K562 treated with DMSO at 1 percent for 4 hours (cell line): ENCODE measurements around the gene TMEM80. TPM values are rescaled to one million over a fixed set of nuclear protein-coding genes. Genes with fewer than 3 reads are reported as not detected.

Experiments used
- total RNA-seq: library from RNA; unstranded; fragments of 300-600 nt; gene quantifications from 2 replicates; pipeline ENCODE4 v1.2.3, GENCODE V29; 2022; ENCODE audit not compliant: insufficient read depth

TMEM80 gene
- 22.2 and 31.1 TPM in 2 replicates for total RNA-seq

DNA sequence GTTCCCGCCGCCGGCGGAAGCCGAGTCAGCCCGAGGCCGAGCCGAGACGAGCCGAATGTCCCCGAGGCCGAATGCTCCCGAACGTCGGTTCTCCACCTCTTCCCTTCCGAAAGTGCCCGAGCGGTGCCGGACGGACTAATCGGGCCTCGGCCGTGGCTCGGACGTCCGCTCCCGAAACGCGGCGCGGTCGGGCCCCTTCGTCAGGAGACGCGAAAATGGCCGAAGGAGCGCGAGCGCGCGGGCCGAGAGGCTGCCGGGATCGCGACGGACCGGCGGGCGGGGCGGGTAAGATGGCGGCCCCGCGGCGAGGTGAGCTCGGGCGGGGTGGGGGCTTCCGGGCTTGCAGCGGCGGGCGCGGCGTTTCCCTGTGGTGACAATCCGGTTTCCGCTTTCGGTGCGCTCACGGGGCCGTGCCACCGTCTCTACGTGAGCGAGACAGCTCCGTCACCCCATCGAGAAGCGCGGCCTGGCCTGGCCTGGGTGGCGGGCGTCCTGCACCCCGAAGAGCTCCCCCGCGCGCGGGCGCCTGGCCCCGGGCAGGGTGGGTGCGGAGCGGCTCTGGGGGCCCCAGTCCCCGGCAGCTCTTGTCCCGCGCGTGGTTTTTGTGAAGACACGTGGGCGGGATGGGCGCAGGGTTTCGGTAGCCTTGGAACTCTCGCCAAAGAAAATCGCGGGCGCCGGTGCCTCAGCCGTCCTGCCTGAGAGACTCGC lies at the start of gene TMEM80:
Gene TMEM80, plus strand, starts transcription at position 279 of the 711 bp plus-strand sequence. Its CDS starts 12 bp downstream, at position 291.

DNA sequence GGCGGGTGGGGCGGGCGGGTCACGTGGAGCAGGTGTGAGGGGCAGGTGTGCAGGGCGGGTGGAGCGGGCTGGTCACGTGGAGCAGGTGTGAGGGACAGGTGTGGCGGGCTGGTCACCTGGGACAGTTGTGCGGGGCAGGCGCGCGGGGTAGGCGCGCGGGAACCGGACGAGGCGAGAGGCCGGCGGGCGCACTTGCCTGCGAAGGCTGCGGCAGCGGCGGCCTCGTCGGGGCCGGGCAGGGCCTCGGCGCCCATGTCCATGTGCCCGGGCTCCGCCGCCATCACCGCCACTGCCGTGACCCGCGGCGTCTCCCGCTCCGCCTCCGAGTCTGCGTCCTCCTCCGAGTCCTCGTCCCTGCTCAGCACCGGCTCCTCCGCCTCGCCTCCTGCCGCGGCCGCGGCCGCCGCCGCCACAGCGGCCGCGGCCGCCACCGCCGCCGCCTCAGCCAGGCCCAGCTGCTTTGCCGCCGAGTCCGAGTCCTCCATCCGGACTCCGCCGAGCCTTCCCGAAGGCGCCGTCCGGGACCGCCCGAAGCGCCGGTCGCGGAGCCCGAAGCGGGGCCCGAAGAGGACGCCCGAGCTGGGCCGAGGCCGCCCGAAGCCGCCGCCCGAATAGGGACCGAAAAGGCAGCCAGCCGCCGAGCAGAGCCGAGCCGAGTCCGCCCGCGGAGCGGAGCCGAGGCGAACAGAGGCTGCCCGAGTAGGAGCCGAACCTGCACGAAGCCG lies 891 bp upstream of the TMEM80 start, which contains the start of gene DEAF1:
Gene DEAF1, minus strand, starts transcription at position 660 of the 725 bp plus-strand sequence. Its CDS starts 175 bp downstream, at position 485.

DNA sequence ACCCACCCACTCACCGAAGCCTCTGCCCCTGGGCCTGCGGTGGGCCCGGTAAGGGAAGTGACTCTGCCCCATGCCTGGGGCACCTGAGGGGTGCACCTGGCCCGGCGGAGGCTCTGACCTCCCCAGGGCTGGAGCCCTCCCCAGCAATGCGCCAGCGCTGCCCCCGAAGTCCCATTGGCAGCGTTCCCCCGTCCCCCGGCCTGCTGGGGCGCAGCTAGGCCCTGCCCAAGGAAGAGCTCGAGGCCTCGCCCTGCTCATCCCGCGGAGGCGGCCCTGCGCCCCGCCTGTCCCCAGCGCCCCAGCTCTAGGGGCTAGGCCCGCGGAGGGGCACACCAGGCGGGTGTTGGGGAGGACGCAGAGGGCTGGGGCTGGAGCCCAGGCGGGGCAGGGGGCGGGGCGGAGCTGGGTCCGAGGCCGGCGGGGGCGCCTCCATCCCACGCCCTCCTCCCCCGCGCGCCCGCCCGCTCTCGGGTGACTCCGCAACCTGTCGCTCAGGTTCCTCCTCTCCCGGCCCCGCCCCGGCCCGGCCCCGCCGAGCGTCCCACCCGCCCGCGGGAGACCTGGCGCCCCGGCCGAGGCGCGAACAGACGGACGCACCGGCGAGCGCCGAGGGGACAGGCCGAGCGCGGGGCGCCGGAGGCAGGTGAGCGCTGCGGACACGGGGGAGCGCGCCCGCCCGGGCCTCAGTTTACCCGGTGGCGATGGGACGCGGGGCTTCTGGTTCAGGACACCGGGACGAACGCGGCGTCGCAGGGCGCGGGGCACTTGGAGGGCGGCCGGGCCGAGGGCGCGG lies 10.2 kb downstream of the TMEM80 start, which contains the start of gene EPS8L2:
Gene EPS8L2, plus strand, starts transcription at position 586 of the 793 bp plus-strand sequence. CDS start 3,177 bp downstream, outside the sequence.

DNA sequence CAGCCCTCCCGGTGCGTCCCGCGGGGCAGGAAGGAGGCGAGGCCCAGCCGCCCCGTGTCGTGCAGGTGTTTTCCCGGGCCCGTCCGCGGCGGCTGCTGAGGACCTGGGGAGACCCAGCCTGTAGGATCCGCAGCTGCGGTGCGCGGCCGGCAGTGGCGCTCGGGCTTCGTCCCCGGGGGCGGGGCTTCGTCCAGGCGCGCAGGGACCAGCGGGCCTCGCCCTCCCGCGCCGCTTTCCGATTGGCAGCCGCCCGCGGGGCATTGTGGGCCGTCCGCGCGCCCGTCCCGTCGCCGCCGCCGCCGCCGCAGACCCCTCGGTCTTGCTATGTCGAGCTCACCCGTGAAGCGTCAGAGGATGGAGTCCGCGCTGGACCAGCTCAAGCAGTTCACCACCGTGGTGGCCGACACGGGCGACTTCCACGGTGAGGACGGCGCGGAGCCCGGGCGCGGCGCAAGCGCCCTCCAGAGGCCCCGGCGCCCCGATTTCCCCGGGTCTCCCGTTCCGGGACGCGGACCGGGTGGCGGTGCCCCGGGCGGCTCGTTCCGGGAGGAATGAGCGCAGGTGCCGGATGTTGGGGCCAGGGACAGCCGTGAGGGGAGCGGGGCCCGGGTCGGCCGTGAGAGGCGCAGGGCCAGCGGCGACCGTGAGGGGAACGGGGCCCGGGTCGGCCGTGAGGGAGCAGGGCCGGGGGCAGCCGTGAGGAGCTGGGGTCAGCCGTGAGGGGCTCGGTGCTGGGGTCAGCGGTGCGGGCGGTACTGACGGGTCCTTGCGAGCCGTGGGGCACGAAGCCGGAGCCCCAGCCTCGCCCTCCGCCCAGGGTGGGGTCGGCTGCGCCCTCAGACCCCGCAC lies 51.8 kb downstream of the TMEM80 start, which contains the start of gene TALDO1:
Gene TALDO1, plus strand, starts transcription at position 307 of the 849 bp plus-strand sequence. Its CDS starts 18 bp downstream, at position 325.

Other genes starting within 250 kb of the TMEM80 start
- 45.6 and 53.9 TPM in 2 replicates for gene PTDSS2, start 245.5 kb upstream of the TMEM80 start, total RNA-seq
- 227 and 244 TPM in 2 replicates for gene RNH1, start 188.6 kb upstream of the TMEM80 start, total RNA-seq
- 34.8 and 44.7 TPM in 2 replicates for gene HRAS, start 160.2 kb upstream of the TMEM80 start, total RNA-seq
- 2.4 and 3.2 TPM in 2 replicates for gene LRRC56, start 158.3 kb upstream of the TMEM80 start, total RNA-seq
- 4.5 and 5.5 TPM in 2 replicates for gene LMNTD2, start 135.1 kb upstream of the TMEM80 start, total RNA-seq
- gene RASSF7, start 134.8 kb upstream of the TMEM80 start, total RNA-seq = 41.0 and 43.1 TPM in 2 replicates
- gene PHRF1, start 119.3 kb upstream of the TMEM80 start, total RNA-seq = 11.7 and 15.2 TPM in 2 replicates
- 31.7 and 39.7 TPM in 2 replicates for gene IRF7, start 79.9 kb upstream of the TMEM80 start, total RNA-seq
- not detected in 2 replicates for gene CDHR5, start 70.9 kb upstream of the TMEM80 start, total RNA-seq
- not detected in 2 replicates for gene SCT, start 68.6 kb upstream of the TMEM80 start, total RNA-seq
- 1.4 TPM in 1 of 2 replicates, not detected in the other for gene DRD4, start 58.5 kb upstream of the TMEM80 start, total RNA-seq
- 59.9 TPM in 2 replicates for gene DEAF1, start 594 bp upstream of the TMEM80 start, total RNA-seq
- gene EPS8L2, start 10.4 kb downstream of the TMEM80 start, total RNA-seq = 6.0 and 9.8 TPM in 2 replicates
- 697 and 710 TPM in 2 replicates for gene TALDO1, start 51.6 kb downstream of the TMEM80 start, total RNA-seq
- 42.0 and 45.9 TPM in 2 replicates for gene GATD1, start 81.7 kb downstream of the TMEM80 start, total RNA-seq
- 0.40 TPM in 1 of 2 replicates, not detected in the other for gene CEND1, start 94.3 kb downstream of the TMEM80 start, total RNA-seq
- 27.7 and 36.2 TPM in 2 replicates for gene SLC25A22, start 102.5 kb downstream of the TMEM80 start, total RNA-seq
- gene PIDD1, start 109.4 kb downstream of the TMEM80 start, total RNA-seq = 19.8 and 23.6 TPM in 2 replicates
- gene RPLP2, start 114.2 kb downstream of the TMEM80 start, total RNA-seq = 1,747 and 1,782 TPM in 2 replicates
- 126 and 160 TPM in 2 replicates for gene PNPLA2, start 123.1 kb downstream of the TMEM80 start, total RNA-seq
- gene CRACR2B, start 132.1 kb downstream of the TMEM80 start, total RNA-seq = 34.6 and 39.1 TPM in 2 replicates
- 155 and 161 TPM in 2 replicates for gene CD151, start 137.1 kb downstream of the TMEM80 start, total RNA-seq
- gene POLR2L, start 146.7 kb downstream of the TMEM80 start, total RNA-seq = 30.3 and 50.1 TPM in 2 replicates
- 21.7 and 23.7 TPM in 2 replicates for gene TSPAN4, start 147.0 kb downstream of the TMEM80 start, total RNA-seq
- 66.3 and 73.9 TPM in 2 replicates for gene CHID1, start 215.0 kb downstream of the TMEM80 start, total RNA-seq
- 36.8 TPM in 2 replicates for gene AP2A2, start 230.1 kb downstream of the TMEM80 start, total RNA-seq